ENCODE results near the gene LORICRIN.

The LORICRIN gene

GRCh38 chr1:153231785-153232184 lies 27.7 kb upstream of the LORICRIN start:
- TF ChIP-seq, protein P1, sequence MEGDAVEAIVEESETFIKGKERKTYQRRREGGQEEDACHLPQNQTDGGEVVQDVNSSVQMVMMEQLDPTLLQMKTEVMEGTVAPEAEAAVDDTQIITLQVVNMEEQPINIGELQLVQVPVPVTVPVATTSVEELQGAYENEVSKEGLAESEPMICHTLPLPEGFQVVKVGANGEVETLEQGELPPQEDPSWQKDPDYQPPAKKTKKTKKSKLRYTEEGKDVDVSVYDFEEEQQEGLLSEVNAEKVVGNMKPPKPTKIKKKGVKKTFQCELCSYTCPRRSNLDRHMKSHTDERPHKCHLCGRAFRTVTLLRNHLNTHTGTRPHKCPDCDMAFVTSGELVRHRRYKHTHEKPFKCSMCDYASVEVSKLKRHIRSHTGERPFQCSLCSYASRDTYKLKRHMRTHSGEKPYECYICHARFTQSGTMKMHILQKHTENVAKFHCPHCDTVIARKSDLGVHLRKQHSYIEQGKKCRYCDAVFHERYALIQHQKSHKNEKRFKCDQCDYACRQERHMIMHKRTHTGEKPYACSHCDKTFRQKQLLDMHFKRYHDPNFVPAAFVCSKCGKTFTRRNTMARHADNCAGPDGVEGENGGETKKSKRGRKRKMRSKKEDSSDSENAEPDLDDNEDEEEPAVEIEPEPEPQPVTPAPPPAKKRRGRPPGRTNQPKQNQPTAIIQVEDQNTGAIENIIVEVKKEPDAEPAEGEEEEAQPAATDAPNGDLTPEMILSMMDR (IDR thresholded peaks at IDR 0.05; ENCODE audit: insufficient read depth, low read depth, low read length, missing control alignments): no peak
- no peak overlapping the region for H3K4me3 ChIP-seq (ENCODE audit: low read length)
- no peak for DNase-seq (ENCODE audit: low read depth)

GRCh38 chr1:153232553-153232952 lies 26.9 kb upstream of the LORICRIN start:
- no peak overlapping the region for H3K4me3 ChIP-seq (ENCODE audit: low read length)
- TF ChIP-seq, protein P1 (IDR thresholded peaks at IDR 0.05; ENCODE audit: insufficient read depth, low read depth, low read length, missing control alignments): no peak
- DNase-seq (ENCODE audit: low read depth): peak; percentile 17

DNA sequence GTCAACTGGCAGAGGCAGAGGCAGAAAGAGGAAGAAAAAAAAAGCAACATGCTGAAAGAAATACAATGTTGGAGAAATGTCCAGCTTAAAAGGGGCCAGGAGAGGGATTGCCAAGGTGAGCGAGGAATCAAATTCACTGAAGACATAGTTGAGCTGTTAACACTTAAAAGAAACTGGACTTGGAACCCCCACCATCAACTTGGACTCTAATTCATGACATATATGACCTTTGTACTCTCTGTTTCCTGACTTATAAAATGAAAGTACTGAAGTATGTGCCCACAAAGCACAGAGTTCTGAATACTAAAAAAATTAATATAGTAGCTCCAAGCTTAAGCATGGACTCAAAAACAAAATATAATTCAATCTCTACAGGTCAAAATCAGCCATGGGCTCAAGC lies 26.0 kb upstream of the LORICRIN start:
- DNase-seq (ENCODE audit: low read depth): no peak
- TF ChIP-seq, protein P1 (IDR thresholded peaks at IDR 0.05; ENCODE audit: insufficient read depth, low read depth, low read length, missing control alignments): no peak
- H3K4me3 ChIP-seq (ENCODE audit: low read length): no peak overlapping the region

DNA sequence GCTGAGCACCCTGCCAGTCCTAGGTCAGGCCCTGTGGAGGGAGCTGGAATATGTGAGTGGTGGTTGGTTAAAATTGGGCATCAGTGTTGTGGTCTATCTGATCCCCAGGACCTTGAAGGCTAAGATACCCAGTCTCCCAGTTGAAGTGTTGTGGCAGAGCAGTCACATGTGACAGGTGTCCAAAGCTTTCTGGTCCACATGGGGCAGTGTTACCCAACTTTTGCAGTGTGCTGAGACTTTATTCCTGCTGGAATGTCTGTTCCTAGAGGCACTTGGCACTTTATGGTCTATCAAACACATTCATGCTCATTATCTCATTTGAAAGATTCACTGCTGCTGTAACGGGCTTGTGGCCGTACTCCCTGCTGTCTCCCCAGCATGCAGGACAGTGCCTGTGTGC lies 21.0 kb upstream of the LORICRIN start:
- no peak overlapping the region for H3K4me3 ChIP-seq (ENCODE audit: low read length)
- DNase-seq (ENCODE audit: low read depth): peak; percentile 34
- TF ChIP-seq, protein P1 (IDR thresholded peaks at IDR 0.05; ENCODE audit: insufficient read depth, low read depth, low read length, missing control alignments): peak; percentile 60

DNA sequence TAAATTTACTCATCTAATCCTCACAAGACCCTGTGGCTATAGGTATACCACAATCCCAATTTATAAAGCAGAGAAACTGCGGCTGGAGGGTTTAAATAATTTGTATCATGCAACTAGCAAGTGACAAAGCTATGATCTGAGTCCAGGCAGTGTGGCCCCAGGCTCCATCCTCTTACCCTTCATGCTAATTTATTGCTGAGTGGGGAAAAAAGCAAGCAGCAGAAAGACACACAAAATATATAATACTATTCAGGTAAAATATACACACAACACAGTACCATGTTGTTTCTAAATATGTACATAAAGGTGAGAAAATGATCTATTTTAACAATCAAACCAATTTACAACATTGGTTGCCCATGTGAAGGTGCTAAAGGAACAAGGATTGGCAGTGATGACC lies 17.3 kb upstream of the LORICRIN start:
- TF ChIP-seq, protein P1 (IDR thresholded peaks at IDR 0.05; ENCODE audit: insufficient read depth, low read depth, low read length, missing control alignments): no peak
- no peak overlapping the region for H3K4me3 ChIP-seq (ENCODE audit: low read length)
- DNase-seq (ENCODE audit: low read depth): no peak

DNA sequence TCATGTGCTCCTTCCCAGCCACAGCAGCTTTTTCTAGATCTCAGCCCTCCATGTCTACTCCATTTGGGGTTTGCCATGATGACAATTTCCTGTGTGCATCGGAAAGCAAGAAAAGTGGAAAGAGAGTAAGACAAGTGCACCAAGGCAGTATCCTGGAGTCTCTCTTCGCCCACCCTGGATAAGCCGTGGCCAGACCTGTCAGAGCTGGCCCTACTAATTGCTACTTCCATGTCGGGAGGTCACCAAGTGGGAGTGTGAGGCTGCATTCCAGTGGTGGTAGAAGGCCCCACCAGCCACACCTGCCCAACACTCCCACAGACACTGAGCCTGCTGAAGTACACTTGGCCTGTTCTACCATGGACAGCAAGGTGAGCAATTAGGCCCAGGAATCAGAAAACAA lies 14.0 kb upstream of the LORICRIN start:
- no peak overlapping the region for H3K4me3 ChIP-seq (ENCODE audit: low read length)
- DNase-seq (ENCODE audit: low read depth): no peak
- TF ChIP-seq, protein P1 (IDR thresholded peaks at IDR 0.05; ENCODE audit: insufficient read depth, low read depth, low read length, missing control alignments): no peak

GRCh38 chr1:153246018-153246417 lies 13.5 kb upstream of the LORICRIN start:
- DNase-seq (ENCODE audit: low read depth): no peak
- TF ChIP-seq, protein P1 (IDR thresholded peaks at IDR 0.05; ENCODE audit: insufficient read depth, low read depth, low read length, missing control alignments): no peak
- H3K4me3 ChIP-seq (ENCODE audit: low read length): no peak overlapping the region

Measured in epithelial cell of esophagus (primary cell).